ENCODE results near the gene NKD2. TPM values are rescaled to one million over a fixed set of nuclear protein-coding genes. Genes with fewer than 3 reads are reported as not detected.
"Not testable (repeated sequence)": the region's sequence is repeated elsewhere in the genome, so short reads cannot be mapped to it uniquely, and the experiment has no call there.

NKD2 gene
- total RNA-seq, 1 experiment from 2014 or later, result 5.0 TPM

GRCh38 chr5:1054799-1055775 lies 46.5 kb downstream of the NKD2 start:
- DNase-seq (ENCODE audit: extremely low read depth, low read depth), result no peak

GRCh38 chr5:1055896-1056610 lies 47.5 kb downstream of the NKD2 start:
- DNase-seq (ENCODE audit: extremely low read depth, low read depth), result no peak

DNA sequence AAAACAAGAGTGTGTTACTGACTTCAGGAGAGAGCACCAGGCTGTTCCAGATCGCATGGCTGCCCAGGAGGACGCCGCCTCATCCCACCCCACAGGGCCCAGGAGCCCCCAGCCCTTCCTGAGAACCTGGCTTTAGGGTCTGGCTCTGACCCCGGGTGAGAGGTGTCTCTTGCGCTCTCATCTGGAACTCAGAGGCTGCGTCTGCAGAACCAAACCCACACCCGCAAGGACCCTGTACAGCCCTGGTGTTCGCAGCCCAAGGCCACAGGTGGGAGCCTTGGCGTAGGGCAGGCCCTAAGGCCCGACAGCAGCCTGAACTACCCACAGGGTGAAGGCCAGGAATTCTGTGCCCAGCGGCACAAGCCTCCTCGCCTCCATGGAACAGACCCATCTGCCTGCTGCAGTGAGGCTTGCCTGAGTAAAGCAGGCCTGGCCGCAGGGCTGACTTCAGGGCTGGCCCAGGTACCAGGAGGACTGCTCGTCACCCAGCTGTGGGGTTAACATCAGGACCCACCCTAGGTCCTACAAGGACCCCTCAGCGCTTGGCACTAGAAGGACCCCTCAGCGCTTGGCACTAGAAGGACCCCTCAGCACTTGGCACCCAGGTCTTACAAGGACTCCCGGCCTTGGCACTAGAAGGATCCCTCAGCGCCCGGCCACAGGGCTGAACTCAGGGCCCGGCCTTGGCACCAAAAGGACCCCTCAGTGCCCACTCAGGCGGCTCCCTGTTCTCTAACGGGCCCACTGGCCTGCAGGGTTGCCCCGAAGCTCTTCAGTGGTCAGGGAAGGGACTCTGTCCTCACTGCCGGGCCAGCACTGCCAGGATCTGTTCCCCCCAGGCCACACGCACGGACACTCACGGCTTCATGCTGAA lies 48.2 kb downstream of the NKD2 start:
- no peak for DNase-seq (ENCODE audit: extremely low read depth, low read depth)

- no peak for DNase-seq (ENCODE audit: extremely low read depth, low read depth)
Observed at GRCh38 chr5:1057485-1058082, 49.0 kb downstream of the NKD2 start.

- DNase-seq (ENCODE audit: extremely low read depth, low read depth), result no peak
Observed at GRCh38 chr5:1058083-1058945, 49.7 kb downstream of the NKD2 start.

DNA sequence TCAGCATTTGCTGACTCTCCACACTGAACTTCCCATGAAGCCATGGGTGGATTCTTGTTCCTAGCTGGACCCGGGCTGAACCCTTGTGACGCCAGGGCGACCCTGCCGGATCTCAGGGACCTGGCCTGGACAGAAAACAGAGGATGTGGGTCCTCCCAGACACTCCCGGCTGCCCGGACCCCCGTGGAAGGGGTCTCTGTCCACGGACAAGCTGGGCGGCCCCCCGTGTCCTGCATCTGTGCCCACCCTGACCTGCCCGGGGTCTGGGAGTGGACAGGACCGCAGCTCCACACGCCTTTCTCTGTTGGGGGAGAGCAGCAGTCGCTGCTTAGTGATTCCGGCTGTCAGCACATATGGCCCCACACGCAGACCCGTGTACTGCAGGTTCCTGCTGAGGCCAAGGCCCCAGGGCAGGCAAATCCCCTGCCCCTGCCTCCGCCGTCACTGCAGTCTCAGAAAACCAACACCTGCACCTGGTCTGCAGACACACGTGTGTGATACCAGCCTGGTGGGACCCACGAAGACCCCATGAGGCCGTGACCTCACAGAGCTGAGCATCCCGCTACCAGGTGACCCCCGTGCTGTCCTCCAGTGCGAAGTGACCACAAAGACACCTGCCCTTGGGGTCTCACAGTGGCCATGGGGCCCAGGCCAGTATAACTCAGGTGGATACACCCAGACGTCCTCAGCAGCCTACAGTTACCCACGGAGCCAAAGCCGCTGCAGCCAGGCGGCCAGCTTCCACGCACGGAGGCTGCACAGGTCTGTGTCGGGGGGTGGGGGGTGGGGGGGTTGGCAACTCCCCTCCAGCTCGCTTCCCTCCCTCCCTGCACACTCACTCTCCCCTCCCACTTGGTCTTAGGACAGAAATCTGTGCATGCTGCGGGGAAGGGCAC lies 50.6 kb downstream of the NKD2 start:
- no peak for DNase-seq (ENCODE audit: extremely low read depth, low read depth)

GRCh38 chr5:1059884-1060263 lies 51.3 kb downstream of the NKD2 start:
- no peak for DNase-seq (ENCODE audit: extremely low read depth, low read depth)

DNA sequence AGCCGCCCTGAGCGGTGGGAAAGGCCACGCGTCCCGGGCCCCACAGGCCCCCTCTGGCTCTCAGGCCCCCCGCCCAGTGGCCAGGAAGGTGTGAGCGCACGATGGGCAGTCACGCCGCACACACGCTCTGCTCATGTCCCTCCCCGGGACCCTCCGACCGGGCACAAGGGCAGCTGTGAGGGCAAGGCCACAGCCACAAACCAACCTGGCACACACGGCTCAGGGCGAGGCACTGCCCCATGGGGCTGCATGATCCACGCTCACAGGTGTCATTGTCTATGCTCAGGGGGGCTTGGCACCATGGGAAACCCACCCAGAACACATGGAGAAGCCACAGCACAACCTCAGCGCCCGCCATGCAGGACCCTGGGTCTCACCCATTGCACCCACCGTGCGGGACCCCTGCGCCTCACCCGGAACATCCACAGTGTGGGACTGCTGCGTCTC lies 52.0 kb downstream of the NKD2 start:
- no peak for DNase-seq (ENCODE audit: extremely low read depth, low read depth)

- not testable (repeated sequence) for DNase-seq (ENCODE audit: extremely low read depth, low read depth)
Observed at GRCh38 chr5:1061292-1061691, 52.7 kb downstream of the NKD2 start.

GRCh38 chr5:1061916-1062315 lies 53.3 kb downstream of the NKD2 start:
- no peak for DNase-seq (ENCODE audit: extremely low read depth, low read depth)

- DNase-seq (ENCODE audit: extremely low read depth, low read depth), result no peak
Observed at GRCh38 chr5:1062761-1063568, 54.4 kb downstream of the NKD2 start.

- DNase-seq (ENCODE audit: extremely low read depth, low read depth), result no peak
Observed at GRCh38 chr5:1063661-1064382, 55.2 kb downstream of the NKD2 start.

- no peak for DNase-seq (ENCODE audit: extremely low read depth, low read depth)
Observed at GRCh38 chr5:1064383-1065142, 56.0 kb downstream of the NKD2 start.

DNA sequence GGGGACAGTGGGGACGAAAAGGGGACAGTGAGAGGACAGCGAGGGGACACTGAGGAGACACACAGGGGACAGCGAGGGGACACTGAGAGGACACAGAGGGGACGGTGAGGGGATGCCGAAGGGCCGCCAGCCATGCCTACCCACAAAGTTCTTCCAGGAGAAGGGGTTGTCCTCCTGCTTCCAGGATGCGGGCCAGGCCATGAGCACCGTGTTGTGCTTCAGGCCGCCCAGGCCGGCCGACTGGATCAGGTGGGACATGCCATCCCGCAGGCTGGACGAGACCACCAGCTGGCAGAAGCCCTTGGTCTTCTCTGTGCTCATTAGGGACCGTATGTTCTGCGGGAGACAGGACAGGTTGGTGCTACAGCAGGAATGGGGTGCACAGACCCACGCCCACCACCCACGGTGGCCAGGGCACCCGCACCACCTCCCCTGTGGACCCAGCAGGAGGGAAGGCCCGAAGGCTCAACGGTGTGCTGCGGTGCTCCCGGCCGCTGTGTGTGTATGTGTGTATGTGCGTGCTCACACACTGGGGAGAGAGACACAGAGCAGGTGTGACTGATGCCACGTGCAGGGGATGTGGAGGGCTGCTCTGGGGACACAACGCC lies 56.6 kb downstream of the NKD2 start:
- no peak for DNase-seq (ENCODE audit: extremely low read depth, low read depth)

DNA sequence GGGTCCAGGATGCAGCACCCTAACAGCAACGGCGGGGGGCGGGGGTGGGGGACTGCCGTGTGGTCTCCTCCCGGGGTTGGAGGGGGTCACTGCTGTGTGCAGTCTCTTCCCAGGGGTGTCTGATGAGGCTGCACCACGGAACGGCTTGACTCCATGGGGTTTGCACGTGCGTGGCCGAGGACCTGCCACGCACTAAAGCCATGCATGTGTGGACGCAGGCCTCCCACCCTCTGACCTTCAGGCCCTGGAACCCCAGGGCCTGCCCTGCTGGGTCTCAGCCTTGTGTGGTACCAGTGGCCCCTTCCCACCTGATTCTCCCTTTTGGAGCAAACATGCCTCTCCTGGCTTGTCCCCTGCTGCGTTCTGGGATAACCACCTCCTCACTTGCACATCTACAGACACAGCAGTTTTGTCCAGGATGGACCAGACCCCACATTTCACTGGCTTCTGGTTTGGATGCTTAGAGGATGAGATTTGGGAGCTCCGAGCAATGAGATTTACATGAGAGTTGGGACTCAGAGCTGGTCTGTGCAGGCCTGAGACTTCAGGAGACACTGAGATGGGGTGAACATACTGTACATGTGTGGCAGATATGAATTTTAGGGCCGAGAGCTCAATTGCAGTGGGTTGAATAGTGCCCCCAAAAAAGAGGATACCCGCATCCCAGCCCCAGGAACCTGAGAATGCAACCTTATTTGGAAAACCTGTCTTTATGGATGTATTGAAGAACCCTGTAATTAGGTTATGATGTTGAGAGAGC lies 57.5 kb downstream of the NKD2 start:
- no peak for DNase-seq (ENCODE audit: extremely low read depth, low read depth)
